H4 (cell line): ENCODE measurements around the gene FAM200C. TPM values are rescaled to one million over a fixed set of nuclear protein-coding genes. Genes with fewer than 3 reads are reported as not detected.
A peak's percentile ranks its signal among the peaks of the same experiment; 100 is the strongest.

Experiments
- DNase-seq: peaks from one replicate; pipeline ENCODE4 v3.0.0-alpha.2; 2015; ENCODE audit warnings: low spot score
- total RNA-seq: library from RNA; depleted of rRNA; stranded (reverse); fragments of >200 nt; shearing (Covaris generic); gene quantifications from 2 replicates; pipeline ENCODE4 v1.2.3, GENCODE V29; 2014

FAM200C gene
- total RNA-seq, 1 experiment from 2014 or later, result 10.3 TPM

GRCh38 chr5:160419458-160420330 lies 19.8 kb upstream of the FAM200C start:
- no peak for DNase-seq

DNA sequence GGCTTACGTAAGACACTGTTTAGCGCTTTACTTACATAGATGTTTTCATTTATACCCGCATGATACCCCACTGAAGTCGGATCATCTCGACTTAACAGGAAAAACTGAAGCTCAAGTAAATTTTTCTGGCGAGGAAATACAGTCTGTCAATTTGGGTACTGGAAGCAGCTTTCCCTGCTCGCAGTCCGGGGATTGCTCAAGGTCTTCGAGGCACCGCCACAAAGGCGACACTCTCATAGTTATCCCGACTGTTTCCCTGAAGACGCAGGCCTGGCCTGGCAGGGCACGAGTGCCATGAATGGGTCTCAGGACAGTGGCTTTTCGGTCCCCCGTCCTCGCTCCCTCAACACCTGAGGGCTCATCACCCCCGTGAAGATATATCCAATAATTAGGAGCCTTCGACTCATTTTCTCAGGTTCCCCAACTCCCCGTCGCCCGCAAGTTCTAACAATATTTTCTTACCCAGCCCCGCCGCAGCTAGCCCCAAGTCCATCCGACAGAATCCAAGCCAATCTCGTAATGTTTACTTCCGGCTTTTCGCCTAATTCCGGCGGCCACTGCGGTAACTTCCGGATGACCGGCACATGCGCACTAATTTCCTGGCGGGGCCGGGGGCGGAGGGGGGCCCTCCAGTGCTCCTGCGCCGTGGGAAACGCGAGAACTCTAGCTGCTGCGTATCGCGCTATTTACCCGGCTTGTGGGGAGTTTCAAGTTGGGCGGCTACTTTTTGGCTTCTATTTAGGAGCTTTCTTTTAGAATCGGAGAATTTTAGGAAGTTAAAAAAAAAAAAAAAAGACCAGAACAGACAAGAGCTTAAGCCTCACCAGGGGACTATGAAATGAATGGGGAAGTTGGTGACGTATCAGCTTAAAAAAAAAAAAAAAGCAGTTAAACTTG lies 19.0 kb upstream of the FAM200C start, which contains the start of gene SLU7:
TSS of gene SLU7 (minus strand) at position 521 of the 897 bp plus-strand sequence. CDS start 3,787 bp downstream, outside the sequence.
- peak; percentile 94 for DNase-seq

GRCh38 chr5:160398806-160399205 lies 1.0 kb downstream of the FAM200C start:
- DNase-seq, result no peak

DNA sequence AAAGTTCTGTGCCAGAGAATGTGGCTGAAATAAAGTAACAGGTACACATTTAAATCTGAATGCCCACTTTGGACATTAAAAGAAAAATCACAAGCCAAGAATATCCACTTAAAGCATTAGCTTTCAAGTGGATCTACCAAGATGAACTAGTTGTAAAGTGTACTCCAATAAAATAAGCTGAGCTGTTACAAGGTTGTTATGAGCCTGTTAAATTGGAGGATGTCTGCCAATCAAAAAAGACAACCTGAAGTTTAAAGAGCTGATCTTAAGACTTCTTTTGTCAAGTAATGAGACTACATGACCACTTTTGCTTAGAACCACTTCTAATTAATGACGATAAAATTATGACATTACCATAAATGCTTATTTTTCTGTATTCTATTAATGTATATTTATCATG lies 2.4 kb downstream of the FAM200C start:
- no peak for DNase-seq

DNA sequence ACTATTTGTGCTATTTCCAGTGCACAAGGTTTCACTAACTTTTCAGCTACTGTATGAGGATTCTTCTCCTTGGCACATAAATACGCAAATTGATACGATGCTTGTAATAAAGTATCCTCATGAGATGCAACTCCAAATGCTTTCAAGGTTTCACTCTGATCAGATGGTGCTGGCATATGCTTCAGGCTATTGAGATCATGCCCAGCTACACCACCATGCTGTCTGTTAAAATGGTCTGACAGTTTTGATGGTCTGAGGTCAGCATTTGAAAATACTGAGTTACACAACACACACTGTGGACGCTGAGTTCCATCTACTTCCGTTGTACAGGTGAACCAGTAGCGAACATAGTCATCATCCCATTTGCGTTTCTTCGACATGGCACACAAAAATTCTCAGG lies 4.7 kb downstream of the FAM200C start:
- DNase-seq, result no peak

GRCh38 chr5:160390787-160391696 lies 8.8 kb downstream of the FAM200C start:
- peak; percentile 33 for DNase-seq

GRCh38 chr5:160387445-160387844 lies 12.4 kb downstream of the FAM200C start:
- DNase-seq, result no peak

DNA sequence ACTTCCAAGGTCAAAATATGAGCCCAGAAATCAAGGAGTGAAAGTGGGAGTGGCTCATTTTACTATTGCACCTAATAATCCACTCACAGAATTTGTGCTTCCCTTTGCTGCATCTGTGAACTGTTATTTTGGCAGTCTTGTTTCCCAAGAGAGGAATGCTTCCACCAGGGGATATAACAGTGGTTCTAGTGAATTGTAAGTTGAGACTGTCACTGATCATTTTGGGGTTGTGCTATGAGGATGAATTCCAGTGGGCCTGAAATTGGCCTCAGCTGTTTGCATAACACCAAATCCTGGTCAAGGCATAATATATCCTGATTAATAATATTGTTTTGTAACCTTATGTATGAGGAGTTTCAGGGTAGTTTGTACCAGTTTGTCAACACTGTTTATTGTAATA lies 14.4 kb downstream of the FAM200C start:
- no peak for DNase-seq

GRCh38 chr5:160384681-160385080 lies 15.2 kb downstream of the FAM200C start:
- DNase-seq, result no peak

GRCh38 chr5:160382346-160382745 lies 17.5 kb downstream of the FAM200C start:
- no peak for DNase-seq

DNA sequence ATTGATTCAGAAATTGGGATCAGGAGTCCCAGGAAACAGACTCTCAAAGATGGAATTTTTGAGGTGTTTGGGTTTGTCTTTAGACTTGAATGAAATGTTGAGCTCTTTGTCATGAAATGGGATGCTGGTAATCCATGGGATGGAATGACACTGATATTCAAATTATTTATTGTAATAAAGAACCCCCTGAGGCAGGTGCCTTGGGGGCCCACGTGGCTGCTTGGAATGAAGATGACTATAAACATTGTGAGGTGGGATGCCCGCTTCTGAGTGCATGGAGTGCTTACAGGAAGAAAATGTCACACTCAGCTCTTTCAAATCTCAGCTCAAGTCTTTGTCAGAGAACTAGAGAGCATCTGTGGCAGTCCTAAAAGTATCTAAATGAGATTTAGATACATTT lies 19.8 kb downstream of the FAM200C start:
- no peak for DNase-seq

DNA sequence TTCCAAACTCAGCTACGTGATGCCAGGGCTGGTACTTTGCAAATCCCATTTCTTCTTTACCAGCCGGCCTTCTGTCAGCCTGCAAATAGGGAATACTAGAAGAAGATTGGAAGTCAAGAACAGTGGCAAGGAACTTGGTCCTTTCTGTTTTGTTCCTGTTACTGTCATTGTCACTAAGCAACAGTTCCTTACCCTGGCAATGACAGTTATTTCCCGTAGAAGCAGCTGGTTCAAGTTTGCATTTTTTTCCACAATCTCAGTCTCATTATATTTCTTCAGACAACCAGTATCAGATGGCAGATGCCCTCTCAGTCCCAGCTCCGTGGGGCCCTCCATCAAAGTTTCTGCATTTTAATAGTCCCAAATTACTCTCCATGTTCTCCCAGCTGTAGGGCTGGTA lies 20.3 kb downstream of the FAM200C start:
- no peak for DNase-seq

- no peak for DNase-seq
Measured at GRCh38 chr5:160378330-160378729, 21.5 kb downstream of the FAM200C start.

DNA sequence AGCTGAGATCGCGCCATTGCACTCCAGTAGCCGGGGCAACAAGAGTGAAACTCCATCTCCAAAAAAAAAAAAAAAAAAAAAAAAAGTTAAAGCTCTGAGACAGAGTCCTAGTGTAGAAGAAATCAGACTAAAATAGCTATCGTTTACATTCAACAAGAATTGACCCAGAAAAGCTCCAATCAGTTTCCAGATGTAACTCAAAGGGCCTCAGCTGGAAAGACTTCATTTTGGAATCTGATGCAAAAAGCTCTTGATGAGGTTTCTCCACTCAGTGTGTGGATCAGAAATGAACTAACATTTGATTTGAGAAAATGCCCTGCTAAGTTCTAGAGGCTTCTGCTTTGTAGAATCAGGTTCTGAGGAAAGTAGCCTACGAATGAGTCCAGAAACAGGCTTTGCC lies 22.2 kb downstream of the FAM200C start:
- no peak for DNase-seq

GRCh38 chr5:160376416-160376815 lies 23.4 kb downstream of the FAM200C start:
- no peak for DNase-seq

DNA sequence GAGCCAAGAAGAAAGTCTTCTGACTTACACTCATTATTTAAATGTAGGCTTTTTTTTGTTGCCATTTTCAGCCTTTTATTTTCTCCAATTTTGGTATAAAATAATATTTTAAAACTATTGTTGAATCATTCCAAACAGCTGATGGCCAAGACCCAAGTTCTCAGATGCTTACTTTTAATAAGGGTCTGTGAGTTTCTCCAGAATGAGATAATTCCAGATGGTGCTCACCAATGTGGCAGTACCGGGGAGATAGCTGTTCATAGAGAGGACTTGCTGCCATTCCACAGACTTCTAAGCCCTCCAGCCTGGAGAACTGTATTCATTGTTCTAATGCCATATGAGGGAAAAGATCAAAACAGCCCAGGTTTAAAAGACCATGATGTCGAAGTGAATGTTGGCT lies 24.2 kb downstream of the FAM200C start:
- DNase-seq, result no peak

DNA sequence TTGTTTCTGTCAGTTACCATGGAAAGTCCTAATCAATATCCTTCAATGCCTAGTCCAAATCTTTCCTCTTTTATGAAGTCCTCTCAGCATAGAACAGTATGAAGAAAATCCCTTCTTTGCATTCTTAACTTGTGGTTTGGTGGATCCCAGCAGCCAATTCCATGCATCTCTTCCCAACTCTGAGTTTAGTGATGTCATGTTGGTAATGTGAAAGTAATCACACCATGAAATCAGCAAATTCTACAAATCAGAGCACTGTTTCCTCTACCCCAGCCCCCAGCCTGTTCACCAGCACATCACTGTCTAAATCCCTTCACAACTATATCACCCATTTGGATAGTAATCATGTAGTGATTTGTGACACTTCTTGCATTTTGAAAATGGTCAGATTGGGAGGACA lies 24.7 kb downstream of the FAM200C start:
- no peak for DNase-seq

DNA sequence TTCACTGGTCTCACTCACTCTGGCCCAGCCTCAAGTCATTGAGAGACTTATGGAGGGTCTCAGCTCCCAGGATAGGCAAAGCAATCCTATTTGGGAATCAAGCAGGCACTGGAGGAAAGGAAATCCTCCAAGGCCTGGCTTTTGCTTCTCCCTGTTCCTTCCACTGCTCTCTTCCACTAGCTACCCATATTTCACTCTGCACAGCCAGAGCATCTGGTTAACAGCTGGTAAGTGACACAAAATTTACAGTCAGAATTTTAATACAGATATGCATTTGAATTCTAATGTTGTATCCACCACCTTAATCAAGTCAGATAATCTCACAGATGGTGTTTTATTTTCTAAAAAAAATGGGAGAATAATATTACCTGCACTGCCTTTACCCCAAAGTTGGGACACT lies 28.6 kb downstream of the FAM200C start:
- no peak for DNase-seq

GRCh38 chr5:160370713-160371034 lies 29.2 kb downstream of the FAM200C start:
- DNase-seq, result no peak

DNA sequence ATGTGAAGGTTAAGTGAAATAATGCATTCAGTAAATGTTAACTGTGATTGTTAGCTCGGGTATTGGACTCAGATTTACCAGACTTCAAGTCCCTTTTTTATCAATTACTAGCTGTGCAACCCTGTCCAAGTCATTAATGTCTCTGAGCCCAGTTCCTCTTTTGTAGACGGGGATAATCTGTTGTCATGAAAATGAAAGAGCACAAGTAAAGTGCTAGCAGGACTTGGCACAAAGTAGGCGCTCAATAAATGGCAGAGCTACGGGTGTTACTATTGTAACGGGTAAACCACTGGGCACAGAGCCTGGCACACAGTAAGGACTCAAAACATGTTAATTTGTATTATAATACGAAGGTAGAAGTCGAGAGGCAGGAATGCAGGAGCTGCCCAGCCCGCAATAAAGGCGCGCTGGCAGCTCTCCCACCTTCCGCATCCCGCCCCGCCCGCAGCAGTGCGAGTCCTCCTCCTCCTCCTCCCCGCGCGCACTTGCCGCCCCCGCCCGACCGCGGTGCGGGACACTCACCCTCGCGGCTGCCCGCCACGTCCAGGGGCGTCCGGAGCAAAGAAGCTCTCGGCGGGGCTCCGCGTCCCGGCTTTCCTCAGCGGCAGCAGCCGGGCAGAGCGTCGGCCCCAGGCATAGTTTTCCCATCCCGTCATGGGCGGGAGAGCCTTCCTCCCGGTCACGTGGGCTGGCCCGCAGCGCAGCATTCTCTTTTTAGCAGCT lies 29.7 kb downstream of the FAM200C start, which contains the start of gene C1QTNF2:
TSS of gene C1QTNF2 (minus strand) at position 637 of the 723 bp plus-strand sequence. CDS start 15,615 bp downstream, outside the sequence.
- DNase-seq, result peak; percentile 35

- no peak for DNase-seq
Measured at GRCh38 chr5:160367885-160368284, 32.0 kb downstream of the FAM200C start.
